ENCODE results near the gene CTNNA1. TPM values are rescaled to one million over a fixed set of nuclear protein-coding genes. Genes with fewer than 3 reads are reported as not detected.
"Not testable (repeated sequence)": the region's sequence is repeated elsewhere in the genome, so short reads cannot be mapped to it uniquely, and the experiment has no call there.

Gene CTNNA1
- total and polyA plus RNA-seq, 5 donors: 163 to 360 (median 289) TPM

- no peak overlapping the region for H3K27ac ChIP-seq (ENCODE audit: low read length)
- no peak for ATAC-seq
- no peak for DNase-seq
- no peaks in the 10 kb centered on the region for H3K9me3 ChIP-seq (ENCODE audit: control insufficient read depth, low read length)
- 30% methylated on average over 3 of the region's 3 CpGs for WGBS
- intact Hi-C loops (cut with DNase I): no loop called here
- H3K4me3 ChIP-seq (ENCODE audit: low read length): no peak overlapping the region
- peaks cover 2% of the 10 kb centered on the region for H3K4me1 ChIP-seq (ENCODE audit: control insufficient read depth, insufficient read depth, low read length)
- H3K27me3 ChIP-seq (ENCODE audit: control insufficient read depth, insufficient read depth): no peaks in the 10 kb centered on the region
These were observed 80.7 kb downstream of the CTNNA1 start for GRCh38 chr5:138833726-138834480.

GRCh38 chr5:138834853-138835252, 81.6 kb downstream of the CTNNA1 start:
- DNase-seq; H3K4me3 ChIP-seq (ENCODE audit: low read length); H3K9me3 ChIP-seq (ENCODE audit: control insufficient read depth, low read length); intact Hi-C loops (cut with DNase I); H3K27ac ChIP-seq (ENCODE audit: low read length); H3K4me1 ChIP-seq (ENCODE audit: control insufficient read depth, insufficient read depth, low read length); ATAC-seq; H3K27me3 ChIP-seq (ENCODE audit: control insufficient read depth, insufficient read depth): not testable (repeated sequence)
- WGBS: 88% methylated on average over 6 of the region's 6 CpGs

- H3K27me3 ChIP-seq (ENCODE audit: control insufficient read depth, insufficient read depth): no peaks in the 10 kb centered on the region
- intact Hi-C loops (cut with DNase I): no loop called here
- peaks cover 5% of the 10 kb centered on the region for H3K4me1 ChIP-seq (ENCODE audit: control insufficient read depth, insufficient read depth, low read length)
- ATAC-seq: no peak
- H3K4me3 ChIP-seq (ENCODE audit: low read length): no peak overlapping the region
- 95% methylated on average over 4 of the region's 4 CpGs for whole genome bisulfite sequencing
- DNase-seq: no peak
- no peaks in the 10 kb centered on the region for H3K9me3 ChIP-seq (ENCODE audit: control insufficient read depth, low read length)
- no peak overlapping the region for H3K27ac ChIP-seq (ENCODE audit: low read length)
These were observed 83.9 kb downstream of the CTNNA1 start for GRCh38 chr5:138837160-138837559.

GRCh38 chr5:138840103-138840502, 86.9 kb downstream of the CTNNA1 start:
- Histone ChIP-seq H3K4me3 (ENCODE audit: low read length) (no peak overlapping the region), H3K27ac (ENCODE audit: low read length) (no peak overlapping the region), H3K9me3 (ENCODE audit: control insufficient read depth, low read length) (no peaks in the 10 kb centered on the region), H3K27me3 (ENCODE audit: control insufficient read depth, insufficient read depth) (no peaks in the 10 kb centered on the region), H3K4me1 (ENCODE audit: control insufficient read depth, insufficient read depth, low read length) (peaks cover 5% of the 10 kb centered on the region)
- WGBS: 73% methylated on average over 3 of the region's 3 CpGs
- no peak for DNase-seq
- intact Hi-C loops (cut with DNase I): no loop called here
- ATAC-seq: no peak

- intact Hi-C loops (cut with DNase I): no loop called here
- no peak for ATAC-seq
- Histone ChIP-seq H3K27ac (ENCODE audit: low read length) (no peak overlapping the region), H3K4me1 (ENCODE audit: control insufficient read depth, insufficient read depth, low read length) (peaks cover 5% of the 10 kb centered on the region), H3K9me3 (ENCODE audit: control insufficient read depth, low read length) (no peaks in the 10 kb centered on the region), H3K27me3 (ENCODE audit: control insufficient read depth, insufficient read depth) (no peaks in the 10 kb centered on the region), H3K4me3 (ENCODE audit: low read length) (no peak overlapping the region)
- 86% methylated on average over 2 of the region's 2 CpGs for WGBS
- no peak for DNase-seq
These were observed 88.3 kb downstream of the CTNNA1 start for GRCh38 chr5:138841531-138841930.

GRCh38 chr5:138843316-138844124, 90.3 kb downstream of the CTNNA1 start:
- H3K4me3 ChIP-seq (ENCODE audit: low read length): no peak overlapping the region
- intact Hi-C loops (cut with DNase I): no loop called here
- peaks cover 5% of the 10 kb centered on the region for H3K4me1 ChIP-seq (ENCODE audit: control insufficient read depth, insufficient read depth, low read length)
- H3K27ac ChIP-seq (ENCODE audit: low read length): no peak overlapping the region
- WGBS: 93% methylated on average over 2 of the region's 2 CpGs
- H3K9me3 ChIP-seq (ENCODE audit: control insufficient read depth, low read length): no peaks in the 10 kb centered on the region
- DNase-seq (no peak), ATAC-seq (peak in 1 of 2 donors; percentile 30)
- H3K27me3 ChIP-seq (ENCODE audit: control insufficient read depth, insufficient read depth): no peaks in the 10 kb centered on the region

- Histone ChIP-seq H3K4me3 (ENCODE audit: low read length) (no peak overlapping the region), H3K9me3 (ENCODE audit: control insufficient read depth, low read length) (no peaks in the 10 kb centered on the region), H3K4me1 (ENCODE audit: control insufficient read depth, insufficient read depth, low read length) (peaks cover 5% of the 10 kb centered on the region), H3K27me3 (ENCODE audit: control insufficient read depth, insufficient read depth) (no peaks in the 10 kb centered on the region), H3K27ac (ENCODE audit: low read length) (no peak overlapping the region)
- intact Hi-C loops (cut with DNase I): no loop called here
- WGBS: 98% methylated on average over 4 of the region's 4 CpGs
- DNase-seq: no peak
- no peak for ATAC-seq
These were observed 90.9 kb downstream of the CTNNA1 start for GRCh38 chr5:138844125-138844461.

GRCh38 chr5:138844812-138845513, 91.7 kb downstream of the CTNNA1 start:
- Histone ChIP-seq H3K27ac (ENCODE audit: low read length) (no peak overlapping the region), H3K4me1 (ENCODE audit: control insufficient read depth, insufficient read depth, low read length) (peaks cover 2% of the 10 kb centered on the region), H3K9me3 (ENCODE audit: control insufficient read depth, low read length) (no peaks in the 10 kb centered on the region), H3K27me3 (ENCODE audit: control insufficient read depth, insufficient read depth) (no peaks in the 10 kb centered on the region), H3K4me3 (ENCODE audit: low read length) (no peak overlapping the region)
- intact Hi-C loops (cut with DNase I): no loop called here
- 38% methylated on average over 6 of the region's 6 CpGs for WGBS
- DNase-seq (no peak), ATAC-seq (peak; percentile 69 to 94)

GRCh38 chr5:138849439-138849838, 96.2 kb downstream of the CTNNA1 start:
- Histone ChIP-seq H3K4me3 (ENCODE audit: low read length) (no peak overlapping the region), H3K4me1 (ENCODE audit: control insufficient read depth, insufficient read depth, low read length) (no peaks in the 10 kb centered on the region), H3K9me3 (ENCODE audit: control insufficient read depth, low read length) (no peaks in the 10 kb centered on the region), H3K27ac (ENCODE audit: low read length) (no peak overlapping the region), H3K27me3 (ENCODE audit: control insufficient read depth, insufficient read depth) (no peaks in the 10 kb centered on the region)
- WGBS: 16% methylated on average over 3 of the region's 3 CpGs
- DNase-seq: no peak
- intact Hi-C loops (cut with DNase I): no loop called here
- no peak for ATAC-seq

- Histone ChIP-seq H3K9me3 (ENCODE audit: control insufficient read depth, low read length) (no peaks in the 10 kb centered on the region), H3K4me3 (ENCODE audit: low read length) (no peak overlapping the region), H3K27ac (ENCODE audit: low read length) (no peak overlapping the region), H3K27me3 (ENCODE audit: control insufficient read depth, insufficient read depth) (no peaks in the 10 kb centered on the region), H3K4me1 (ENCODE audit: control insufficient read depth, insufficient read depth, low read length) (no peaks in the 10 kb centered on the region)
- intact Hi-C loops (cut with DNase I): no loop called here
- ATAC-seq (no peak), DNase-seq (no peak)
- 85% methylated on average over 1 of the region's 1 CpG for WGBS
These were observed 96.7 kb downstream of the CTNNA1 start for GRCh38 chr5:138849882-138850281.

- Histone ChIP-seq H3K4me1 (ENCODE audit: control insufficient read depth, insufficient read depth, low read length) (no peaks in the 10 kb centered on the region), H3K27me3 (ENCODE audit: control insufficient read depth, insufficient read depth) (no peaks in the 10 kb centered on the region), H3K27ac (ENCODE audit: low read length) (peak overlapping the region; percentile 27), H3K4me3 (ENCODE audit: low read length) (no peak overlapping the region), H3K9me3 (ENCODE audit: control insufficient read depth, low read length) (no peaks in the 10 kb centered on the region)
- intact Hi-C loops (cut with DNase I): no loop called here
- 27% methylated on average over 2 of the region's 2 CpGs for WGBS
- no peak for DNase-seq
- no peak for ATAC-seq
These were observed 97.7 kb downstream of the CTNNA1 start for GRCh38 chr5:138850865-138851435.
